ENCODE results near the gene ATF6.

The ATF6 gene

GRCh38 chr1:161993576-161993975 is 227.5 kb downstream of the ATF6 start:
- no CpG with 5 or more reads among the region's 11 CpGs for WGBS, 2 donors (ENCODE audit: extremely low coverage in 2 of 2, insufficient read length in 2 of 2, insufficient replicate concordance in 1 of 2)
- H3K9ac ChIP-seq (ENCODE audit: low read depth, low read length, poor library complexity) = no peak overlapping the region
- peak overlapping the region; percentile 86 for H3K14ac ChIP-seq (ENCODE audit: low read length)
- no peaks in the 10 kb centered on the region for H3K79me1 ChIP-seq (ENCODE audit: low read depth, low read length)
- H2AFZ ChIP-seq (ENCODE audit: low read length) = no peak overlapping the region
- no peak overlapping the region for H4K8ac ChIP-seq (ENCODE audit: low read depth, low read length)
- no peak overlapping the region for H2BK12ac ChIP-seq (ENCODE audit: low read length)
- no peak overlapping the region for H3K23ac ChIP-seq (ENCODE audit: low read depth, low read length, poor library complexity)
- no peak overlapping the region for H3K4me2 ChIP-seq (ENCODE audit: insufficient read depth, low read length, poor library complexity, severe bottlenecking)
- no peaks in the 10 kb centered on the region for H3K4me1 ChIP-seq (ENCODE audit: control insufficient read depth in 2 of 2, insufficient read depth in 1 of 2, low read depth in 1 of 2, low read length in 2 of 2)
- no peak overlapping the region for H2BK15ac ChIP-seq (ENCODE audit: low read length)
- H3K4me3 ChIP-seq (ENCODE audit: low read length in 2 of 2) = no peak overlapping the region
- no peaks in the 10 kb centered on the region for H3K27me3 ChIP-seq (ENCODE audit: control insufficient read depth in 3 of 3, insufficient read depth in 3 of 3, low read depth in 1 of 3, low read length in 3 of 3)
- no peak overlapping the region for H3K27ac ChIP-seq (replicated peaks; ENCODE audit: low read length)
- H2BK120ac ChIP-seq (ENCODE audit: low read depth, low read length) = no peak overlapping the region
- H2BK5ac ChIP-seq (ENCODE audit: low read length) = no peak overlapping the region
- H4K91ac ChIP-seq (ENCODE audit: low read depth, low read length, poor library complexity) = no peak overlapping the region
- no peak for DNase-seq (ENCODE audit: low spot score)
- no peak overlapping the region for H2AK5ac ChIP-seq (ENCODE audit: low read depth, low read length)
- H3K36me3 ChIP-seq (replicated peaks in 1 of 2; ENCODE audit: control insufficient read depth in 2 of 2, insufficient read depth in 2 of 2, low read length in 2 of 2) = peaks cover 0 to 3% of the 10 kb centered on the region in 2 donors
- H3K4ac ChIP-seq (ENCODE audit: low read length) = no peak overlapping the region
- H3K9me3 ChIP-seq (replicated peaks in 1 of 2; ENCODE audit: control insufficient read depth in 2 of 2, insufficient read depth in 1 of 2, low read depth in 1 of 2, low read length in 2 of 2) = peaks cover 0 to 8% of the 10 kb centered on the region in 2 donors
- H3K18ac ChIP-seq (ENCODE audit: low read length) = no peak overlapping the region

- Histone ChIP-seq H3K4me2 (ENCODE audit: insufficient read depth, low read length, poor library complexity, severe bottlenecking) (no peak overlapping the region), H3K36me3 (replicated peaks in 1 of 2; ENCODE audit: control insufficient read depth in 2 of 2, insufficient read depth in 2 of 2, low read length in 2 of 2) (peaks cover 0 to 3% of the 10 kb centered on the region in 2 donors), H2AK5ac (ENCODE audit: low read depth, low read length) (no peak overlapping the region), H2BK5ac (ENCODE audit: low read length) (no peak overlapping the region), H3K27ac (replicated peaks; ENCODE audit: low read length) (no peak overlapping the region), H2BK12ac (ENCODE audit: low read length) (no peak overlapping the region), H3K4ac (ENCODE audit: low read length) (no peak overlapping the region), H3K27me3 (ENCODE audit: control insufficient read depth in 3 of 3, insufficient read depth in 3 of 3, low read depth in 1 of 3, low read length in 3 of 3) (no peaks in the 10 kb centered on the region), H2BK120ac (ENCODE audit: low read depth, low read length) (no peak overlapping the region), H3K4me1 (ENCODE audit: control insufficient read depth in 2 of 2, insufficient read depth in 1 of 2, low read depth in 1 of 2, low read length in 2 of 2) (peaks cover 0 to 1% of the 10 kb centered on the region in 2 donors), H3K9ac (ENCODE audit: low read depth, low read length, poor library complexity) (no peak overlapping the region), H3K79me1 (ENCODE audit: low read depth, low read length) (no peaks in the 10 kb centered on the region), H2AFZ (ENCODE audit: low read length) (no peak overlapping the region), H3K14ac (ENCODE audit: low read length) (peak overlapping the region; percentile 21), H3K9me3 (replicated peaks in 1 of 2; ENCODE audit: control insufficient read depth in 2 of 2, insufficient read depth in 1 of 2, low read depth in 1 of 2, low read length in 2 of 2) (peaks cover 0 to 8% of the 10 kb centered on the region in 2 donors), H3K23ac (ENCODE audit: low read depth, low read length, poor library complexity) (no peak overlapping the region), H2BK15ac (ENCODE audit: low read length) (no peak overlapping the region), H3K4me3 (ENCODE audit: low read length in 2 of 2) (no peak overlapping the region), H3K18ac (ENCODE audit: low read length) (no peak overlapping the region), H4K91ac (ENCODE audit: low read depth, low read length, poor library complexity) (no peak overlapping the region), H4K8ac (ENCODE audit: low read depth, low read length) (no peak overlapping the region)
- no CpG with 5 or more reads among the region's 9 CpGs for WGBS, 2 donors (ENCODE audit: extremely low coverage in 2 of 2, insufficient read length in 2 of 2, insufficient replicate concordance in 1 of 2)
- no peak for DNase-seq (ENCODE audit: low spot score)
These were observed 228.1 kb downstream of the ATF6 start for GRCh38 chr1:161994175-161994668.

- H2BK120ac ChIP-seq (ENCODE audit: low read depth, low read length) = no peak overlapping the region
- H2BK15ac ChIP-seq (ENCODE audit: low read length) = no peak overlapping the region
- H3K23ac ChIP-seq (ENCODE audit: low read depth, low read length, poor library complexity) = no peak overlapping the region
- H3K27ac ChIP-seq (replicated peaks; ENCODE audit: low read length) = no peak overlapping the region
- no peak overlapping the region for H3K9ac ChIP-seq (ENCODE audit: low read depth, low read length, poor library complexity)
- no peak overlapping the region for H2BK5ac ChIP-seq (ENCODE audit: low read length)
- H3K36me3 ChIP-seq (replicated peaks in 1 of 2; ENCODE audit: control insufficient read depth in 2 of 2, insufficient read depth in 2 of 2, low read length in 2 of 2) = peaks cover 0 to 5% of the 10 kb centered on the region in 2 donors
- no peak overlapping the region for H3K14ac ChIP-seq (ENCODE audit: low read length)
- H3K9me3 ChIP-seq (replicated peaks in 1 of 2; ENCODE audit: control insufficient read depth in 2 of 2, insufficient read depth in 1 of 2, low read depth in 1 of 2, low read length in 2 of 2) = peaks cover 0 to 8% of the 10 kb centered on the region in 2 donors
- no peak overlapping the region for H4K8ac ChIP-seq (ENCODE audit: low read depth, low read length)
- no peak overlapping the region for H2BK12ac ChIP-seq (ENCODE audit: low read length)
- H3K4me3 ChIP-seq (ENCODE audit: low read length in 2 of 2) = no peak overlapping the region
- H3K18ac ChIP-seq (ENCODE audit: low read length) = no peak overlapping the region
- peaks cover 0 to 1% of the 10 kb centered on the region in 2 donors for H3K4me1 ChIP-seq (ENCODE audit: control insufficient read depth in 2 of 2, insufficient read depth in 1 of 2, low read depth in 1 of 2, low read length in 2 of 2)
- no peaks in the 10 kb centered on the region for H3K27me3 ChIP-seq (ENCODE audit: control insufficient read depth in 3 of 3, insufficient read depth in 3 of 3, low read depth in 1 of 3, low read length in 3 of 3)
- no peaks in the 10 kb centered on the region for H3K79me1 ChIP-seq (ENCODE audit: low read depth, low read length)
- H3K4me2 ChIP-seq (ENCODE audit: insufficient read depth, low read length, poor library complexity, severe bottlenecking) = no peak overlapping the region
- H2AK5ac ChIP-seq (ENCODE audit: low read depth, low read length) = no peak overlapping the region
- no peak overlapping the region for H2AFZ ChIP-seq (ENCODE audit: low read length)
- no peak for DNase-seq (ENCODE audit: low spot score)
- H4K91ac ChIP-seq (ENCODE audit: low read depth, low read length, poor library complexity) = no peak overlapping the region
- no CpG with 5 or more reads among the region's 1 CpG for WGBS, 2 donors (ENCODE audit: extremely low coverage in 2 of 2, insufficient read length in 2 of 2, insufficient replicate concordance in 1 of 2)
- no peak overlapping the region for H3K4ac ChIP-seq (ENCODE audit: low read length)
These were observed 231.0 kb downstream of the ATF6 start for GRCh38 chr1:161997152-161997551.

GRCh38 chr1:161998811-161999210 is 232.7 kb downstream of the ATF6 start:
- peaks cover 0 to 5% of the 10 kb centered on the region in 2 donors for H3K36me3 ChIP-seq (replicated peaks in 1 of 2; ENCODE audit: control insufficient read depth in 2 of 2, insufficient read depth in 2 of 2, low read length in 2 of 2)
- no peak overlapping the region for H3K9ac ChIP-seq (ENCODE audit: low read depth, low read length, poor library complexity)
- no peak overlapping the region for H2BK12ac ChIP-seq (ENCODE audit: low read length)
- H2AK5ac ChIP-seq (ENCODE audit: low read depth, low read length) = no peak overlapping the region
- H2BK5ac ChIP-seq (ENCODE audit: low read length) = no peak overlapping the region
- no peak for DNase-seq (ENCODE audit: low spot score)
- no peak overlapping the region for H3K18ac ChIP-seq (ENCODE audit: low read length)
- H3K9me3 ChIP-seq (replicated peaks in 1 of 2; ENCODE audit: control insufficient read depth in 2 of 2, insufficient read depth in 1 of 2, low read depth in 1 of 2, low read length in 2 of 2) = peaks cover 0 to under 1% of the 10 kb centered on the region in 2 donors
- H3K4me3 ChIP-seq (ENCODE audit: low read length in 2 of 2) = no peak overlapping the region
- no peaks in the 10 kb centered on the region for H3K79me1 ChIP-seq (ENCODE audit: low read depth, low read length)
- peak overlapping the region; percentile 39 for H2AFZ ChIP-seq (ENCODE audit: low read length)
- no peak overlapping the region for H4K8ac ChIP-seq (ENCODE audit: low read depth, low read length)
- H3K23ac ChIP-seq (ENCODE audit: low read depth, low read length, poor library complexity) = no peak overlapping the region
- H3K4me1 ChIP-seq (ENCODE audit: control insufficient read depth in 2 of 2, insufficient read depth in 1 of 2, low read depth in 1 of 2, low read length in 2 of 2) = peaks cover 0 to 1% of the 10 kb centered on the region in 2 donors
- no peaks in the 10 kb centered on the region for H3K27me3 ChIP-seq (ENCODE audit: control insufficient read depth in 3 of 3, insufficient read depth in 3 of 3, low read depth in 1 of 3, low read length in 3 of 3)
- no peak overlapping the region for H3K14ac ChIP-seq (ENCODE audit: low read length)
- no peak overlapping the region for H3K4ac ChIP-seq (ENCODE audit: low read length)
- H2BK15ac ChIP-seq (ENCODE audit: low read length) = no peak overlapping the region
- no CpG with 5 or more reads among the region's 5 CpGs for WGBS, 2 donors (ENCODE audit: extremely low coverage in 2 of 2, insufficient read length in 2 of 2, insufficient replicate concordance in 1 of 2)
- H2BK120ac ChIP-seq (ENCODE audit: low read depth, low read length) = no peak overlapping the region
- no peak overlapping the region for H3K4me2 ChIP-seq (ENCODE audit: insufficient read depth, low read length, poor library complexity, severe bottlenecking)
- H4K91ac ChIP-seq (ENCODE audit: low read depth, low read length, poor library complexity) = no peak overlapping the region
- no peak overlapping the region for H3K27ac ChIP-seq (replicated peaks; ENCODE audit: low read length)

Data from neuronal stem cell (in vitro differentiated cells).